ENCODE measurements around the gene TEX14.

DNA sequence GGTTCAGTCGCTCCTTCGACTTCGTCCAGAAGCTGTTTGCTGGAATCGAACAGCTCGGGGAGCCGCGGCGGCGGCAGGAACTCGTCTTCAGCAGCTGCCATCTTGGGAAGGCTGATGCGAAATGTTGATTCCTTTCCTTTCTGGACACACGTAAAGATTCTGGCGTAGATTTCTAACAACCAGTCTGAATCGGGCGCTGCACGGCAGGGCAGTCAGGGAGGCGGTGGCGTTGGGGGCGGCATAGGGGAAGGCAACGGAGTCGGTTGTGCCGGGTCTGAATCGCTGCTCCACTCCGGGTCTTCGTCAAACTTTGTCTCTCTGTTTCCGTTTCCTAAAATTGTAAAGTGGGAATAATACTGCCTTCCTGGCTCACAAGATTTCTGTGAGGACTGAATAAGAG is 30.3 kb downstream of the TEX14 start:
- TF ChIP-seq, protein P1, sequence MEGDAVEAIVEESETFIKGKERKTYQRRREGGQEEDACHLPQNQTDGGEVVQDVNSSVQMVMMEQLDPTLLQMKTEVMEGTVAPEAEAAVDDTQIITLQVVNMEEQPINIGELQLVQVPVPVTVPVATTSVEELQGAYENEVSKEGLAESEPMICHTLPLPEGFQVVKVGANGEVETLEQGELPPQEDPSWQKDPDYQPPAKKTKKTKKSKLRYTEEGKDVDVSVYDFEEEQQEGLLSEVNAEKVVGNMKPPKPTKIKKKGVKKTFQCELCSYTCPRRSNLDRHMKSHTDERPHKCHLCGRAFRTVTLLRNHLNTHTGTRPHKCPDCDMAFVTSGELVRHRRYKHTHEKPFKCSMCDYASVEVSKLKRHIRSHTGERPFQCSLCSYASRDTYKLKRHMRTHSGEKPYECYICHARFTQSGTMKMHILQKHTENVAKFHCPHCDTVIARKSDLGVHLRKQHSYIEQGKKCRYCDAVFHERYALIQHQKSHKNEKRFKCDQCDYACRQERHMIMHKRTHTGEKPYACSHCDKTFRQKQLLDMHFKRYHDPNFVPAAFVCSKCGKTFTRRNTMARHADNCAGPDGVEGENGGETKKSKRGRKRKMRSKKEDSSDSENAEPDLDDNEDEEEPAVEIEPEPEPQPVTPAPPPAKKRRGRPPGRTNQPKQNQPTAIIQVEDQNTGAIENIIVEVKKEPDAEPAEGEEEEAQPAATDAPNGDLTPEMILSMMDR (conservative IDR thresholded peaks at IDR 0.05), result no peak
- TF ChIP-seq EZH2 (IDR thresholded peaks at IDR 0.05; ENCODE audit: low read depth), result no peak

Measured in PC-9 (cell line).